NCI-H2227 (cell line): ENCODE results near the gene TRIM9.
"Not testable (repeated sequence)": the region's sequence is repeated elsewhere in the genome, so short reads cannot be mapped to it uniquely, and the experiment has no call there.

Experiments used
- DNase-seq: peaks from one replicate; lab custom pipeline; 2025; ENCODE audit not compliant: unreplicated experiment; lab: John Stamatoyannopoulos, UW

TRIM9 gene

GRCh38 chr14:50967790-50968189, 127.1 kb downstream of the TRIM9 start:
- no peak for DNase-seq

GRCh38 chr14:50967103-50967502, 127.8 kb downstream of the TRIM9 start:
- DNase-seq: no peak

- peak; percentile 55 for DNase-seq
Measured at GRCh38 chr14:50964683-50965390, 130.1 kb downstream of the TRIM9 start.

- DNase-seq: no peak
Measured at GRCh38 chr14:50963919-50964318, 131.0 kb downstream of the TRIM9 start.

- no peak for DNase-seq
Measured at GRCh38 chr14:50961605-50962221, 133.2 kb downstream of the TRIM9 start.

GRCh38 chr14:50957296-50957695, 137.6 kb downstream of the TRIM9 start:
- no peak for DNase-seq

GRCh38 chr14:50956421-50956820, 138.5 kb downstream of the TRIM9 start:
- DNase-seq: not testable (repeated sequence)

GRCh38 chr14:50955373-50956043, 139.4 kb downstream of the TRIM9 start:
- DNase-seq: peak; percentile 46

- DNase-seq: peak; percentile 45
Measured at GRCh38 chr14:50954811-50955372, 140.0 kb downstream of the TRIM9 start.

- DNase-seq: no peak
Measured at GRCh38 chr14:50953502-50953901, 141.4 kb downstream of the TRIM9 start.

- no peak for DNase-seq
Measured at GRCh38 chr14:50951032-50951431, 143.9 kb downstream of the TRIM9 start.

GRCh38 chr14:50948205-50948604, 146.7 kb downstream of the TRIM9 start:
- DNase-seq: no peak

- no peak for DNase-seq
Measured at GRCh38 chr14:50947446-50947845, 147.5 kb downstream of the TRIM9 start.

GRCh38 chr14:50946234-50946935, 148.5 kb downstream of the TRIM9 start:
- DNase-seq: no peak

GRCh38 chr14:50944647-50945413, 150.1 kb downstream of the TRIM9 start:
- peak; percentile 42 for DNase-seq

GRCh38 chr14:50943943-50944646, 150.8 kb downstream of the TRIM9 start, which contains the start of gene PYGL:
TSS of gene PYGL (minus strand) at chr14:50944483. CDS start at chr14:50944403, 80 bp downstream.
- DNase-seq: peak; percentile 65

GRCh38 chr14:50943261-50943942, 151.5 kb downstream of the TRIM9 start:
- DNase-seq: peak; percentile 18

GRCh38 chr14:50941638-50942037, 153.3 kb downstream of the TRIM9 start:
- not testable (repeated sequence) for DNase-seq

GRCh38 chr14:50941151-50941550, 153.8 kb downstream of the TRIM9 start:
- DNase-seq: no peak
